NCI-H1694 (cell line): ENCODE data around the gene RHNO1.
A peak's percentile ranks its signal among the peaks of the same experiment; 100 is the strongest.
"Not testable (repeated sequence)": the region's sequence is repeated elsewhere in the genome, so short reads cannot be mapped to it uniquely, and the experiment has no call there.

ENCODE experiments used
- DNase-seq: peaks from one replicate; lab custom pipeline; 2025; lab: John Stamatoyannopoulos, UW

The RHNO1 gene

DNA sequence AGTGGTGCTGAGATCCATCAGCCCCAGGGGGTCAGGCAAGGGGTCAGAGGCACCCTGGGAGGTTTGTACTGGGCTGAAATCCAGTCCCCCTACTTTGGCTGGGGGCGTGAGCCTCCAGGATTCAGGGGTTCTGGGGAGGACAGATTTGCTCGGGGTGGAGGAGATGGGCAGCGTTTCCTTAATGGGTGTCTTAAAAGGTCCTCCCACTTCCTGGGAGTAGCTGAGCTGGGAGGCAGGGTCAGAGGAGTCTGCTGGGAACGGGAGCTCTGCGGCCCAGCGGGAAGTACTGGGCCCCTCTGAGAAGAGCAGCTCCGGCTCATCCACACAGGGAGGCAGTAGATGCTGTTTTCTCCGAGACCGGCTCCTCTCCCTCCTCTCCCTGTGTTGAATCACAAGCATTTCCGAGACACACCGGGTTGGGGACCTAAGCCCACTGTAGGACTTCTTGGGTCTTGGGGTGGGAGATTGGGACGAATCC, 18.0 kb upstream of the RHNO1 start:
- DNase-seq, result no peak

DNA sequence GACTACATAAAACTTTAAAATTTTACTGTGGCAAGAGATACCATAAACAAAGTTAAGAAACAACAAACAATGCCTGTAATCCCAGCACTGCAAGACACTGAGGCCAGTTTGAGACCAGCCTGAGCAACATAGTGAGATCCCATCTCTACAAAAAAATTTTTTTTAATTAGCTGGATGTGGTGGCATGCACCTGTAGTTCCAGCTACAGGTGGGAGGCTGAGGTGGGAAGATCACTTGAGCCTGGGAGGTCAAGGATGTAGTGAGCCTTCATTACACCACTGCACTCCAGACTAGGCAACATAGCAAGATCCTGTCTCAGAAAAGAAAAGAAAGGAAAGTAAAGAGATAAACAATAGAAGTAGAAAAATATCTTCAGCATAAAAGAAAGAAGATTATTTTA, 16.9 kb upstream of the RHNO1 start:
- no peak for DNase-seq

DNA sequence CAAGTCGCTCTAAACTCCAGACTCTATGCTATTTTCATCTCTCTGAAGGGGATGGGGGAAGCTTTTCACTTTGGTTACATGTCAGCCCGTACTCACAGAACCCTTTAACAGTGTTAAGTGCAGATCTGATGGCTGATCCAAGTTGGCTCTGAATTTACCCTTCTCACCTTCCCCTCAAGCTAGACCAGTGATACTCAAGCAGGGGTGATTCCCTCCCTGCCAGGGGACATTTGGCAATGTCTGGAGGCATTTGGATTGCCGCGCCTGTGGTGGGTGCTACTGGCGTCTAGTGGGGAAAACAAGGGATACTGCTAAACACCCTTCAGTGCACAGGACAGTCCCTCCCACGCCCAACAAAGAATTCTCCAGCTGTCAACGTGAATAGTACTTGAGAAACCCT, 14.1 kb upstream of the RHNO1 start:
- no peak for DNase-seq

DNA sequence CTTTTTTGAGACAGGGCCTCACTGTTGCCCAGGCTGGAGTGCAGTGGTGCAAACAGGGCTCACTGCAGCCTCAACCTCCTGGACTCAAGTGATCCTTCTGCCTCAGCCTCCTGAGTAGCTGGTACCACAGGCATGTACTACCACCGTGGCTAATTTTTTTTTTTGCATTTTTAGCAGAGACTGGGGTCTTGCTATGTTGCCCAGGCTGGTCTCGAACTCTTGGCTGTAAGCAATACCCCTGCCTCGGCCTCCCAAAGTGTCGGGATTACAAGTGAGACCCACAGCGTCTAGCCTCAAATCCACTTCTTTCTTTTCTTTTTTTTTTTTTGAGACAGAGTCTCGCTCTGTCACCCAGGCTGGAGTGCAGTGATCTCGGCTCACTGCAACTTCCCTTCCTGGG, 13.6 kb upstream of the RHNO1 start:
- not testable (repeated sequence) for DNase-seq

DNA sequence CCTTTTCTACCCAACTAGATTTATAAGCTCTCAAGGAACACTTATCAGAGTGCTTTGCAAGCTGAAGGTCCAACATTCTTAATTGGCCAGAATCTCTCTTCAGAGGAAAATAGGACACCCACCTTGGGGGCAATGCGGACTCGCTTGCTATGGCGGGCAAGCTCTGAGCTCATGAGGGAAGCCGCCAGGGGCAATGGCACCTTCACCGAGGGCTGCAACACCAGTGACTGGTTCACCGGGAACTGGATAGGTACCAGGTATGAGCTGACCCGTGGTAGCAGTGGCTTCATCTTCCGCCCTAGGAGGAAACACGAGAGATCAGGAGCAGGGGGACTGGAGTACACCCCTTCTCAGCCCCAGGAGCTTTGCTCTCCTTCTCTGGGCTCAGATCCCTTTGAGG, 12.8 kb upstream of the RHNO1 start:
- no peak for DNase-seq

DNA sequence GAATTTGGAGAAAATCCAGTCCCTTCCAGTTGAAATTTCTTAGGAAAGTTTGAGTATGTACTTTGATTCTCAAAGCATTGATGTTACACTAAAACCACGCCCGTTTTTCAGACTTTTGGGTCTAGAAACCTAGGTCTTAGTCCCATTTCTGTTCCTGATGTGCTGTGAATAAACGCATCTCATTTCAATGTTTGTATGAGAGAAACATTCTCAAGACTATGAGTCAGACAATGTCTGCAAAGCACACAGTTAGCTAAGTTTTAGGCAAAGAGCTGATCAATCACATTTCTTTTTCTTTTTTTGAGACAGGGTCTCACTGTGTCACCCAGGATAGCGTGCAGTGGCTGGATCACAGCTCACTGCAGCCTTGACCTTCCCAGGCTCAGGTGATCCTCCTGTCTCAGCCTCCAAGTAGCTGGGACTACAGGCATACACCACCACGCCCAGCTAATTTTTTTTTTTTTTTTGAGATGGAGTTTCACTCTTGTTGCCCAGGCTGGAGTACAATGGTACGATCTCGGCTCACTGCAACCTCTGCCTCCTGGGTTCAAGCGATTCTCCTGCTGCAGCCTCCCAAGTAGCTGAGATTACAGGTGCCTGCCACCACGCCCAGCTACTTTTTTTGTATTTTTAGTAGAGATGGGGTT, 7.9 kb upstream of the RHNO1 start:
- not testable (repeated sequence) for DNase-seq

DNA sequence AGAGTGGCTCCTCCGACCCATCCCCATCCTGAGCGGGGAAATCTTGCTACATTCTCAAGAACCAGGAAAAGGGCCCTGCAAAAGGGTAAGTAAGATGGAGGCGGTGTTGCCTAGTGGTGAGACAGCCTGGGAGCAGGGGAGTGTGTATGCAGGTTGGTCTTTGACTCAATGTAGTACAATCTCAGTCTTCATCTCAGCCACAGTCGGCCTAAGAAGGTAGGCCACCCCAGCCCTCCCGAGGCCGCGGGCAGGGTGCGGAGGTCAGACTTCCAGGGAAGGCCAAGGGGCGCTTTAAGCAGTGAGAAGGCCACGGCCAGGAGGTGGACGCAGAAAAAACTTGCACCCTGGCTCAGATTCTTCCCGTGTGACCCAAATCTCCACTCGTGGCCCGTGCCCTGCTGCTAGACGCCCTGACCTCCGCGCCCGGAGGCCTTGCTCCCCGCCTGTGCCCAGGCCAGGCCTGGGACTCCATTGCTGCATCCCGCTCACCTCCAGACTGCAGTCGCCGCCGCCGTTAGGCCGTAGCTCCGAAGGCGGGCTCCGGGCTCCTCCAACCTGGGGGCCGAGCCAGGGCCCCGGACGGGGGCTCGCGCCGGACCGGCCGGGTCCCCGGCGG, 484 bp upstream of the RHNO1 start:
- DNase-seq, result no peak

DNA sequence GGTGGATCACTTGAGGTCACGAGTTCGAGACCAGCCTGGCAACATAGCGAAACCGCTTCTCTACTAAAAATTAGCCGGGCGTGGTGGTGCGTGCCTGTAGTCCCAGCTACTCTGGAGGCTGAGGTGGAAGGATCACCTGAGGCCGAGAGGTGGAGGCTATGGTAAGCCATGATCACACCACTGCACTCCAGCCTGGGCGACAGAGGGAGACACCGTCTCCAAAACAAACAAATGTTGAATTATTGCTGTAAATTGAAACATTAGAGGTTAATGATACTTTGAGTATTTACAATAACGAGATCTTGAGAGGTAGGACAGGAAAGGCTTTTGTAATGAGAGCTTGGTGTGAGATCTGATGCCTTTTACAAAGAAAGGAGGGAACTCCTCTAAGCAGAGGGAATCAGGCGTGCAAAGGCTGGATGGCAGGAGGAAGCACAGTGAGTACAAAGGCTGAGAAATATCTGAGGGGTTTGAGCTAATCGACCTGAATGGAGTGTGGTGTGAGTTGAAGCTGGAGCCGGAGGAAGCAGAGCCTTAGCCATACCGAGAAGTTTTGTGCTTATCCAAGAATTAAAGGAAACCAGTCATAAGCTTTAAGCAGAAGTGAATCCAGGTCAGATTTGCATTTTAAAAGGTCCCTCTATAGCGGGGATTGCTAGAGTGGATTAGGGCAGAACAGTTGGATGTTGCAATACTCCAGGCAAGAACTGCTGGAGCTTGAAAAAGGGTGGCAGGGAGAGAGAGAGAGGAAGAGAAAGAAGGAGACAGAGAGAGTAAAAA, 1.1 kb downstream of the RHNO1 start:
- DNase-seq, result no peak

DNA sequence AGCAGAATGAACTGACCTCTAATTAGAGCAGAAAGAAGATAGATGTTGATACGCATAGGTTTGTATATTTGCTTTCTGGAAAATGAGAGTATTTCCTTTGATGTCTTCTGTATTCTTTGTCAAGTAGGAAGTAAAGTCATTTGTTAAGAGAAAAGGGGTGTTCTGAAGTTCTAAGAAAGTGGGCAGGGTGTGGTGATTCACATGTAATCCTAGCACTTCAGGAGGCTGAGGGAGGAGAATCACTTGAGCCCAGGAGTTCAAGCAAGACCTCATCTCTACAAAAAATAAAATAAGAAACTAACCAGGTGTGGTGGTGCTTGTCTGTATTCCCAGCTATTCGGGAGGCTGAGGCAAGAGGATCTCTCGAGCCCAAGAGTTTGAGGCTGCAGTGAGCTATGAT, 2.8 kb downstream of the RHNO1 start:
- no peak for DNase-seq

DNA sequence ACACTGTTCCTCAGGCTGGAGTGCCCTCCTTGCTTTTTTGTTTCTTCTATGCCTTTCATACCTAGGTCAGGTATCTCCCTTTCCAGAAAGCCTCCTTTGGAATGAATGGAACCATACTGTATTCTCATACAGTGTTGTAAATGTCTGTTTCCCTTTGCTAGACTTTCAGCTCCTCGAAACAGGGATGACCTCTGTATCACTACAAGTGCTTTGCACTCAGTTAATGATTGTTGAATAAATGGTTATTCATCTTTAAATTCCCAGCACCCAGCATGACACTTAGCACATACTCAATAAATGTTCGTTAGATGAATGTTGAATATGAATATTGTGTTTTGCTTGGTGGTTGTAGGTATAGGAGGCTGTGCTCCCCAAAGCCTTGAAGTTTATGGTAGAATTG, 7.8 kb downstream of the RHNO1 start:
- no peak for DNase-seq

DNA sequence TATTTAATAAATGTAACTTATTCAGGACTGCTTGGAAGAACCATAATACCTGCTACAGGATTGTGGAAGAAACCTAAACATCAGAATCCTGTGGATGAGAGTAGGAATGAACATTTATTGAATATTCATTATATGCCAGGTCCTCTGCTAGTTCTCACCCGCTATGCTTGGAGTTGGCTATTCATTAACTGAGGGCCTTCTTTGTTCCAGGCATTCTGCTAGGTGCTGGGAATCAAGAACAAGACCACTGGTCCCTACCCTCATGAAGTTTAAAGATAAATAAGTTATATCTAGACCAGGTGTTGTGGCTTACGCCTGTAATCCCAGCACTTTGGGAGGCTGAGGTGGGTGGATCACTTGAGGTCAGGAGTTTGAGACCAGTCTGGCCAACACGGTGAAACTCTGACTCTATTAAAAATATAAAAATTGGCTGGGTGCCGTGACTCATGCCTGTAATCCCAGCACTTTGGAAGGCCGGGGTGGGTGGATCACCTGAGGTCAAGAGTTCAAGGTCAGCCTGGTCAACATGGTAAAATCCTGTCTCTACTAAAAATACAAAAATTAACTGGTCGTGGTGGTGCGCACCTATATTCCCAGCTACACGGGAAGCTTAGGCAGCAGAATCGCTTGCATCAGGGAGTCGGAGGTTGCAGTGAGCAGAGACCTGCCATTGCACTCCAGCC, 9.9 kb downstream of the RHNO1 start:
- DNase-seq, result no peak

DNA sequence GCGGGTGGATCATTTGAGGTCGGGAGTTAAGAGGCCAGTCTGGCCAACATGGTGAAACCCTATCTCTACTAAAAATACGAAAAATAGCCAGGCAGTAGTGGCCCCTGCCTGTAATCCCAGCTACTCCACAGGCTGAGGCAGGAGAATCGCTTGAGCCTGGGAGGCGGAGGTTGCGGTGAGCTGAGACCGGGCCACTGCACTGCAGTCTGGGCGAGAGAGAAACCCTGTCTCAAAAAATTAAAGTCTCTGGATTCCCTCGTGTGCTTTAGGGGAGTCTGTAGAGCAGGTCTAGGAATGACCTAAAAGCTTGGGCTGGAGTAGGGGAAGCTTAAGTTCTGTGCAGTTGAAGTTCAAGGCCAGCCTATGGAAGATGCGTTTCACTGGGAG, 13.0 kb downstream of the RHNO1 start:
- no peak for DNase-seq

DNA sequence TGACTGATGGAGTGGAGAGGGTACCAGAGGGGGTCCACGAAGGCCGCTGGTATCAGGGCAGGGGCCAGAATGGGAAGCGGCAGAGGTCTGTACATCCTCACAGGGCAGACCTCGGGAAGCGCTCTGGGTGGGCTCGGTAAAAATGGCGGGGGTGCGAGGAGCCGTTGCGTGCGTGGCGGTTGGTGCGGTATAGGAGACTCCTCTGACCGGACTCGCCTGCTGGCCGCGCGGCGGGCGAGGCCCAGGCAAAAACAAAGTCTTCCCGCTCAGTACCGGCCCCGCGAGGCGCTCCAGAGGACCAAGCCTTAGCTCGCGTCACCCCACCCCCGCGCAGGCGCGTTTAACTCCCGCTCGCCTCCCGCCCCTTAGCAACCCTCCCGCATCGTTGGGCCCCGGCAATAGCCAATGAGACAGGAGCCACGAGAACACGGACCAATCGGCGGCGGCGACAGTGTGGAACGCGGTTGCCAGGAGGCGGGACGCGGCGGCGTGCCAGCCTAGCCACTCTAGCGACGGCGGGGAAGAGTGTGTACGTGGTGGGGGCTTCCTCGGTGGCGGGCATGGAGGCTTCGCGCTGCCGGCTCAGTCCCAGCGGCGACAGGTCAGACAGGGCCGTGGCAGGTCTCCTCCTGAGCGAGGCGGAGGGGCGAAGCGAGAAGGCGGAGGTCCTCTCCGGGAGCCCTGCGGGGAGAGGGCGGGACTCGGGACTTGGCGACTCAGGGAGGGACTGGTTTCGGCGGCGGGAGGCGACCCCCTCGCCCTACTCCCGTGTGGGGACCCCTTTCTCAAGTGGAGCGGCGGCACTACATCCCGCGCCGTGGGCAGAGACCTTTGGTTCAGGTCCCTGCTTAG, 13.6 kb downstream of the RHNO1 start, which contains the start of gene TULP3:
Gene TULP3, plus strand, starts transcription at position 504 of the 852 bp plus-strand sequence. Its CDS starts 57 bp downstream, at position 561.
- DNase-seq, result peak; percentile 96

DNA sequence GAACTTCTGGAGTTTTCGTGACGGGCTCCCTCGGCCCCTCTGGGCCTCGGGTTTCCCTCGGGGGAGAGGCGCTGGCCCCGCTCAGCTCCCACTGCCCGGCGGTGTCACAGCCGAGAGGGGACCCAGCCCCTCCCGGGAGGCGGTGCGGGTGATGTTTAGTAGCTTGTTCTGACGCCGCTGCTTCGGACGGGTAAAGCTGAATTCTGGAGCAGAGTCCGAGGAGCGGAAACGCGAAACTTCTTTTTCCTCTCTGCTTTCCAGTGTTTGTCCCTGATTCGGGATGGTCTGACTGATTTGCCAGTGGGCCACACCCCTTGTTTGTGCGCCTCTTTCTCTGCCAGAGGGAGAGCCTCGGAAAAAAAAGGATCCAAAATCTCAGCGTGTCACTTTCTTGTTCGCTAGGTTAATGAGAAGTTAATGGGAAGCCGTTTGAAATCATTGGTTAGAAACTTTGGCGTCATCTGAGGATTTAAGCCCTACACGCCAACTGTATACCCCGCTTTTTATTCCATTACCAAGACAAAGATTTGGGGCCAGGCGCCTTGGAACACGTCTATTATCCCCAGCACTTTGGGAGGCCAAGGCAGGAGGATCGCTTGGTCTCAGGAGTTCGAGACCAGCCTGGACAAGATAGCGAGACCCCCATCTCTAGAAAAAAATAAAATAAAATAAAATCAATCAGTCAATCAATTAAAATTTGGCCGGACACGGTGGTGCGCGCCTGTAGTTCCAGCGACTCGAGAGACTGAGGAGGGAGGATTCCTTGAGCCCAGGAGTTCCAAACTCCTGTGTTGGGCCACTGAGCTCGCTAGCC, 14.4 kb downstream of the RHNO1 start:
- DNase-seq, result peak; percentile 14

DNA sequence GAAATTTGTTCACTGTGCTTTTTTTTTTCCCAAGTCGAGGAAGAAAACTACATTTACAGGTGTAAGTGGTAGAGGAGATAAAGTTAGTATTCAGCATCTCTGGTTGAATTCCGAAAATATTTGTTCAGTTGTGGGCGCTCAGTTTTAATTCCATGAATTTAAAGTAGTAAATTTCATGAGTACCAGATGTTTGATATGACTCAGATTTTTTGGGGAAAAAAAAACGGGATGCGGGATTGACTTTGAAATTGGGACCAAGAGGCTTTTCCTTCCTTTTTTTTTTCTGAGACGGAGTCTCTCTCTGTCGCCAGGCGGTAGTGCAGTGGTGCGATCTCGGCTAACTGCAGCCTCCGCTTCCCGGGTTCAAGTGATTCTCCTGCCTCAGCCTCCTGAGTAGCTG, 15.2 kb downstream of the RHNO1 start:
- no peak for DNase-seq

DNA sequence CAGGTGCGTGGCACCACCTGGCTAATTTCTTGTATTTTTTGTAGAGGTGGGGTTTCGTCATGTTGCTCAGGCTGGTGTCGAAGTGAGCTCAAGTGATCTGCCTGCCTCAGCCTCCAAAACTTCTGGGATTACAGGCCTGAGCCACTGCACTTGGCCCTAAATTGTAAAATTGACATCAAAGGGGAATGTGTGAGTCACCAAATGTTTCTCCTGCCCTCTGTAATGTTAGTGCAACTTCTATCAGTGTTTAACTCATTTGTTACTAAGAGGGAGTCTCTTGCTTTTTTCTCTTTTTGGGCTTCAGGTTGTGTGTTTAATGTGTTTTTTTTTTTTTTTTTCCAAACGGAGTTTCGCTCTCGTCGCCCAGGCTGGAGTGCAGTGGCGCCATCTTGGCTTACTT, 16.0 kb downstream of the RHNO1 start:
- no peak for DNase-seq

DNA sequence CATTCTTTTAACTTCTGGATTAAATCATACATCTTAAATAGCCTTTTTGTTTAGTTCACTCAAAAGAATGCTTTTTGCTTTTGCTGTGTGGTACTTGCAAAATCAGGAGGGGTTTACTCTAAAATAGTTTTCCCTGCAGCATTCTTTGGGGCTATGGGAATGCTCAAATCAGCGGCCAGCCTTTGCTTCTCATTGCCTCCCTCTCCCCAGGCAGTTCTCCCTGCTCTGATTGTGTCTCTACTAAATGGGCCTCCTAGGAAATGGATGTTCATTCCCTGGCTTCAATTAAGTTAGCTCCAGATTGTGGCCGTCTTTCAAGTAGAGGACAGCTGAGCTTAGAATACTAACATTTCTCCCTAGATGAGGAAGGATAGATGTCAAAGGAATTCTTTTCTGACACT, 18.0 kb downstream of the RHNO1 start:
- no peak for DNase-seq

DNA sequence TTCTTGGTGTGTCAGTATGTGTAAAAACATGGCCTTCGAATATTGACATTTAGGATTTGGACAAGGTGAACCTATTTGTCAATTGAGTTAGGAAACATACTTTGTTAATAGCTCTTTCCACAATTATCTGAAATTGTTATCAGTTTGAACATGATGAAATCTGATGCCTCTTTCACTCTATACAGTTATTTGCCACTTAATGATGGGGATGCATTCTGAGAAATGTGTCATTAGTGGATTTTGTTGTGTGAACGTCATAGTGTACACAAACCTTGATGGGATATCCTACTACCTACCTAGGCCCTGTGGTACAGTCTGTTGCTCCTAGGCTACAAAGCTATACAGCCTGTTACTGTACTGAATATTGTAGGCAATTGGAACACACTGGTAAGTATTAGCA, 18.5 kb downstream of the RHNO1 start:
- no peak for DNase-seq

DNA sequence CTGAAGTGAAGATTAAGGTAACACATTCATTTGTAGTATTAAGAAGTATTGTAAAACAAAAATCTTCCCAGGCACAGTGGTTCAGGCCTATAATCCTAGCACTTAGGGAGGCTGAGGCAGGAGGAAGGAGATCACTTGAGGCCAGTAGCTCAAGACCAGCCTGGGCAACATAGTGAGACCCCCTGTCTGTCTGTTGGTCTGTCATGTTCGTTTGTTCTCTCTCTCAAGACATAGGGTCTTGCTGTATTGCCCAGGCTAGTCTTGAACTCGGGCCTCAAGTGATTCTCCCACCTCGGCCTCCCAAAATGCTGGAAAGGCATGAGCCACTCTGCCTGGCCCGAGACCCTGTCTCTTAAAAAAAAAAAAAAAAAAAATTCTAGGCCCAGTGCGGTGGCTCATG, 20.4 kb downstream of the RHNO1 start:
- DNase-seq, result no peak

DNA sequence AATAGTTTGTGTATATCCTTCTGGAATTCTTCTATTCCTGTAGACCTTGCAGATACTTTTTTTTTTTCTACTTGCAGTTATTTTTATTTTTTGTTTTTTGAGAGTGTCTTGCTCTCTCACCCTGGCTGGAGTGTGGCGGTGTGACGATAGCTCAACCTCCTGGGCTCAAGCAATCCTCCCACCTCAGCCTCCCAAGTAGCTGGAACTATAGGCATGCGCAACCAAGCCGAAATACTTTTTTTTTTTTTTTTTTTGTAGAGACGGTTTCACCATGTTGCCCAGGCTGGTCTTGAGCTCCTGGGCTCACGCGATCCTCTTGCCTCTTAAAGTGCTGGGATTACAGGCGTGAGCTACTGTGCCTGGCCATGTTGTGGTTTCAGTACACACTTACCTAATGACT, 23.6 kb downstream of the RHNO1 start:
- no peak for DNase-seq
